ENCODE data around the gene VAPA.
"Not testable (repeated sequence)": the region's sequence is repeated elsewhere in the genome, so short reads cannot be mapped to it uniquely, and the experiment has no call there.

DNA sequence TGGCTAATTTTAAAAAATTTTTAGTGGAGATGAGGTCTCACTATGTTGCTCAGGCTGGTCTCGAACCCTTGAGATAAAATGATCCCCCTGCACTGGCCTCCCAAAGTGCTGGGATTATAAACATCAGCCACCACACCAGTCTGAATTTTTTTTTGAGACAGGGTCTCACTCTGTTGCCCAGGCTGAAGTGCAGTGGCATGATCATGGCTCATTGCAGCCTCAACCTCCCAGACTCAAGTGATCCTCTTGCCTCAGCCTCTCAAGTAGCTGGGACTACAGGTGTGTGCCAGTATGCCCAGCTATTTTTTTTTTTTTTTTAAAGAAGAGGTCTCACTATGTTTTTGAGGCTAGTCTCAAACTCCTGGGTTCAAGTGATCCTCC is 14.3 kb upstream of the VAPA start:
- TF ChIP-seq POLR2A (IDR thresholded peaks at IDR 0.05; ENCODE audit: extremely low read depth, insufficient read length); CTCF (IDR thresholded peaks at IDR 0.05; ENCODE audit: low read depth, low read length): not testable (repeated sequence)

Measured in NB4 (cell line).